Measurements from ENCODE around the gene NTMT2. TPM values are rescaled to one million over a fixed set of nuclear protein-coding genes. Genes with fewer than 3 reads are reported as not detected.

NTMT2 gene
- total and polyA plus RNA-seq, 2 of the 8 experiments (the other 6 are each of a cell fraction or from before 2014, with no cell fraction given), result 0.38 TPM; not detected in 1

GRCh38 chr1:170162459-170163246, 16.9 kb downstream of the NTMT2 start:
- no peak overlapping the region for H3K56ac ChIP-seq (replicated peaks; ENCODE audit: insufficient read length, low read depth, low read length)
- H4K8ac ChIP-seq (ENCODE audit: extremely low read depth, insufficient read depth, low read length), result no peak overlapping the region
- no peak overlapping the region for H4K5ac ChIP-seq (ENCODE audit: insufficient read length, low read depth, low read length)
- no peak overlapping the region for H4K91ac ChIP-seq (replicated peaks; ENCODE audit: insufficient read length, low read length)
- H2BK5ac ChIP-seq (ENCODE audit: low read depth, low read length), result no peak overlapping the region
- H3K9ac ChIP-seq (replicated peaks in 1 of 4; ENCODE audit: extremely low read depth in 1 of 4, low read depth in 3 of 4, low read length in 3 of 4), result no peak overlapping the region
- no peaks in the 10 kb centered on the region for H3K23me2 ChIP-seq (ENCODE audit: low read depth, low read length)
- H3K14ac ChIP-seq (ENCODE audit: insufficient read length), result no peak overlapping the region
- no peak overlapping the region for H2BK15ac ChIP-seq (ENCODE audit: low read length)
- H3K27me3 ChIP-seq (replicated peaks in 1 of 4; ENCODE audit: control insufficient read depth in 3 of 4, extremely low read depth in 1 of 4, insufficient read depth in 3 of 4, low read length in 3 of 4), result no peaks in the 10 kb centered on the region
- no peaks in the 10 kb centered on the region for H3K79me2 ChIP-seq (ENCODE audit: control insufficient read depth in 1 of 2, insufficient read depth in 2 of 2, low read length in 2 of 2)
- no peak overlapping the region for H3K23ac ChIP-seq (ENCODE audit: insufficient read length)
- no peak overlapping the region for H2BK12ac ChIP-seq (ENCODE audit: low read depth, low read length)
- H3K18ac ChIP-seq (ENCODE audit: extremely low read depth, low read length), result no peak overlapping the region
- no peak overlapping the region for H2AFZ ChIP-seq (ENCODE audit: low read length)
- 84% methylated on average over 8 of the region's 8 CpGs; no CpG with 5 or more reads in 1 of the 2 experiments for WGBS, 2 experiments (ENCODE audit: extremely low coverage in 1 of 2, insufficient coverage in 1 of 2, insufficient read length in 1 of 2, insufficient replicate concordance in 2 of 2, low coverage in 1 of 2, low lambda C conversion rate in 2 of 2, missing lambda C conversion rate in 1 of 2)
- H4K20me1 ChIP-seq (replicated peaks in 1 of 2; ENCODE audit: control insufficient read depth in 1 of 2, insufficient read depth in 2 of 2, low read length in 2 of 2), result no peaks in the 10 kb centered on the region
- ChIA-PET POLR2A (ENCODE audit: partially characterized antibody) (no interaction called here), CTCF (ENCODE audit: partially characterized antibody) (no interaction called here)
- no peaks in the 10 kb centered on the region for H3K36me3 ChIP-seq (ENCODE audit: control insufficient read depth in 2 of 4, insufficient read depth in 4 of 4, low read length in 3 of 4)
- H3K27ac ChIP-seq (ENCODE audit: low read depth, low read length), result no peak overlapping the region
- no peak overlapping the region for H2AK5ac ChIP-seq (ENCODE audit: low read depth, low read length)
- no peaks in the 10 kb centered on the region for H3K9me3 ChIP-seq (ENCODE audit: insufficient read depth in 2 of 2, low read depth in 1 of 2, low read length in 1 of 2)
- DNase-seq (ENCODE audit: low read depth in 1 of 2, low spot score in 2 of 2) (no peak), FAIRE-seq (no peak)
- no peak overlapping the region for H3K4me2 ChIP-seq (ENCODE audit: insufficient read depth in 1 of 2, low read depth in 2 of 2, low read length in 2 of 2)
- no peak overlapping the region for H2BK120ac ChIP-seq (replicated peaks; ENCODE audit: low read depth, low read length)
- H3K79me1 ChIP-seq (ENCODE audit: low read depth, low read length), result no peaks in the 10 kb centered on the region
- no peaks in the 10 kb centered on the region for H3K4me1 ChIP-seq (replicated peaks in 1 of 4; ENCODE audit: control insufficient read depth in 3 of 4, insufficient read depth in 4 of 4, low read length in 3 of 4)
- H3K4ac ChIP-seq (replicated peaks; ENCODE audit: insufficient read length, low read depth, low read length), result no peak overlapping the region
- no peak overlapping the region for H3K4me3 ChIP-seq (ENCODE audit: extremely low read depth in 1 of 4, insufficient read depth in 2 of 4, low read depth in 3 of 4, low read length in 4 of 4)
- no peak overlapping the region for H2BK20ac ChIP-seq (ENCODE audit: low read length)
- no peak for TF ChIP-seq BACH1 (IDR thresholded peaks at IDR 0.05; ENCODE audit: low read length)
- TF ChIP-seq HDAC6 (IDR thresholded peaks at IDR 0.05; ENCODE audit: low read depth, low read length), result no peak
- TF ChIP-seq HDAC2 (IDR thresholded peaks at IDR 0.05; ENCODE audit: borderline replicate concordance in 1 of 2, low read depth in 2 of 2, low read length in 2 of 2), result no peak
- no peak for TF ChIP-seq FOSL1 (IDR thresholded peaks at IDR 0.05; ENCODE audit: insufficient read depth, low read depth, low read length)
- TF ChIP-seq BCL11A (IDR thresholded peaks at IDR 0.05; ENCODE audit: low read depth in 2 of 2, low read length in 2 of 2), result no peak
- no peak for TF ChIP-seq TEAD4 (IDR thresholded peaks at IDR 0.05; ENCODE audit: low read depth, low read length)
- TF ChIP-seq CREB1 (IDR thresholded peaks at IDR 0.05), result no peak
- TF ChIP-seq TCF12 (IDR thresholded peaks at IDR 0.05; ENCODE audit: low read depth, low read length), result no peak
- TF ChIP-seq RFX5 (IDR thresholded peaks at IDR 0.05; ENCODE audit: borderline replicate concordance, low read depth, low read length), result no peak
- no peak for TF ChIP-seq CEBPB (IDR thresholded peaks at IDR 0.05; ENCODE audit: low read depth, low read length)
- no peak for TF ChIP-seq GABPA (IDR thresholded peaks at IDR 0.05; ENCODE audit: borderline replicate concordance, insufficient read depth, low read length)
- no peak for TF ChIP-seq MAFK (IDR thresholded peaks at IDR 0.05; ENCODE audit: low read depth, low read length)
